PC-3 (cell line): ENCODE data around the gene SOAT1. TPM values are rescaled to one million over a fixed set of nuclear protein-coding genes. Genes with fewer than 3 reads are reported as not detected.

Experiments used
- ATAC-seq: fragments of 200-7000 bp; cut with Tn5 transposase; 2 replicates; pipeline ENCODE4 v1.9.1; 2020; ENCODE audit warnings: mild to moderate bottlenecking, moderate library complexity
- BruUV-seq: library from RNA; stranded (reverse); fragments of 400-500 nt; replicated peaks from 2 replicates; lab custom pipeline; 2021; lab: Mats Ljungman, UMichigan
- CTCF ChIA-PET: fragments of 300-600 bp; sonication (Branson Sonifier 250); formaldehyde crosslinking; loops from one replicate; lab custom pipeline; 2022; ENCODE audit warnings: antibody characterized with exemption; lab: Charles Lee
- POLR2A ChIA-PET: fragments of 300-600 bp; sonication (Branson Sonifier 250); formaldehyde crosslinking; loops from one replicate; lab custom pipeline; 2022; ENCODE audit warnings: antibody characterized with exemption; ENCODE audit not compliant: unreplicated experiment; lab: Charles Lee
- DNase-seq: peaks from one replicate; pipeline ENCODE4 v3.0.0-alpha.2; 2015
- H2AFZ ChIP-seq: fragments of 300-600 bp; sonication (generic); 2 replicates; pipeline ENCODE4 v1.6.0; 2016; ENCODE audit warnings: antibody characterized with exemption, low read length
- H3F3A ChIP-seq: fragments of 300-600 bp; sonication (generic); one replicate; pipeline ENCODE4 v1.6.0; 2017; ENCODE audit warnings: antibody characterized with exemption, low read length, control low read depth, mild to moderate bottlenecking; ENCODE audit not compliant: unreplicated experiment
- H3K27ac ChIP-seq: fragments of 300-600 bp; sonication (generic); 2 replicates; pipeline ENCODE4 v1.5.1; 2016; ENCODE audit warnings: mild to moderate bottlenecking, low read length
- H3K27me3 ChIP-seq: fragments of 300-600 bp; sonication (generic); 2 replicates; pipeline ENCODE4 v1.6.1; 2016; ENCODE audit warnings: low read length, mixed read lengths
- H3K36me3 ChIP-seq: fragments of 300-600 bp; sonication (generic); 2 replicates; pipeline ENCODE4 v1.6.1; 2016; ENCODE audit warnings: low read depth, mixed run types, low read length, mixed read lengths
- H3K4me1 ChIP-seq: fragments of 300-600 bp; sonication (generic); 2 replicates; pipeline ENCODE4 v1.5.1; 2016; ENCODE audit warnings: low read length; ENCODE audit not compliant: insufficient read depth
- H3K4me2 ChIP-seq: fragments of 300-600 bp; sonication (generic); 2 replicates; pipeline ENCODE4 v1.6.0; 2016; ENCODE audit warnings: low read length
- H3K4me3 ChIP-seq: fragments of 300-600 bp; sonication (generic); 2 replicates; pipeline ENCODE4 v1.5.1; 2016; ENCODE audit warnings: mild to moderate bottlenecking, low read length, mixed read lengths
- H3K79me2 ChIP-seq: fragments of 300-600 bp; sonication (generic); 2 replicates; pipeline ENCODE4 v1.6.1; 2017; ENCODE audit warnings: low read length, mixed read lengths
- H3K9ac ChIP-seq: fragments of 300-600 bp; sonication (generic); 2 replicates; pipeline ENCODE4 v1.6.0; 2016; ENCODE audit warnings: mild to moderate bottlenecking, low read length
- H3K9me2 ChIP-seq: fragments of 300-600 bp; sonication (generic); replicated peaks from 2 replicates; pipeline ENCODE4 v1.6.1; 2016; ENCODE audit warnings: mixed run types, low read length, mixed read lengths
- H3K9me3 ChIP-seq: fragments of 300-600 bp; sonication (generic); 2 replicates; pipeline ENCODE4 v1.6.1; 2016; ENCODE audit warnings: low read length, mixed read lengths
- H4K20me1 ChIP-seq: fragments of 300-600 bp; sonication (generic); 2 replicates; pipeline ENCODE4 v1.6.1; 2016; ENCODE audit warnings: low read length, mixed read lengths
- CTCF ChIP-seq: fragments of 300-600 bp; sonication (generic); conservative IDR thresholded peaks from 2 replicates; pipeline ENCODE4 v1.5.1; 2017; ENCODE audit warnings: antibody characterized with exemption, low read depth, mild to moderate bottlenecking, low read length
- EZH2 ChIP-seq: fragments of 300-600 bp; sonication (generic); IDR thresholded peaks from one replicate; pipeline ENCODE4 v1.6.1; 2017; ENCODE audit warnings: antibody characterized with exemption, mild to moderate bottlenecking, low read length; ENCODE audit not compliant: unreplicated experiment
- EZH2phosphoT487 ChIP-seq: fragments of 300-600 bp; sonication (generic); IDR thresholded peaks from 2 replicates; pipeline ENCODE4 v1.6.1; 2018; ENCODE audit warnings: mild to moderate bottlenecking, antibody characterized with exemption, low read length, borderline replicate concordance
- intact Hi-C: fragments of 100-400 bp; cut with micrococcal nuclease; formaldehyde crosslinking; loops from 2 replicates; pipeline ENCODE4 v1.9.0; 2023
- total RNA-seq: library from RNA; depleted of rRNA; stranded (reverse); fragments of >200 nt; gene quantifications from 2 replicates; pipeline ENCODE4 v1.2.3, GENCODE V29; 2014

Gene SOAT1
- total RNA-seq, 1 experiment from 2014 or later = 10.5 TPM

GRCh38 chr1:179303200-179303785 is 9.7 kb downstream of the SOAT1 start:
- Histone ChIP-seq H2AFZ (no peak overlapping the region), H3K27me3 (no peaks in the 10 kb centered on the region), H3K27ac (no peak overlapping the region), H3K9ac (no peak overlapping the region), H3K4me2 (no peak overlapping the region), H3K79me2 (peaks cover 28% of the 10 kb centered on the region), H3K4me3 (no peak overlapping the region), H3K9me2 (no peaks in the 10 kb centered on the region), H3K9me3 (no peaks in the 10 kb centered on the region), H3K4me1 (peaks cover 8% of the 10 kb centered on the region), H3F3A (no peaks in the 10 kb centered on the region), H3K36me3 (peaks cover 5% of the 10 kb centered on the region; the same call in 1 of the 2 replicates), H4K20me1 (no peaks in the 10 kb centered on the region)
- ChIA-PET POLR2A (no interaction called here), CTCF (no interaction called here)
- no peak for TF ChIP-seq EZH2phosphoT487
- TF ChIP-seq EZH2 = no peak
- no peak for TF ChIP-seq CTCF
- intact Hi-C loops = no loop called here
- ATAC-seq (no peak), DNase-seq (no peak)
- no TSS peak for BruUV-seq

- H3K9me2 ChIP-seq = no peaks in the 10 kb centered on the region
- peaks cover 4% of the 10 kb centered on the region for H3F3A ChIP-seq
- H3K27me3 ChIP-seq = no peaks in the 10 kb centered on the region
- DNase-seq = peak; percentile 13
- BruUV-seq = no TSS peak
- H3K9me3 ChIP-seq = no peaks in the 10 kb centered on the region
- ATAC-seq = peak; percentile 29; the same call in 1 of the 2 replicates
- no peaks in the 10 kb centered on the region for H4K20me1 ChIP-seq
- intact Hi-C loops = no loop called here
- ChIA-PET POLR2A (interaction anchor here (0.5 kb wide), 1 partner anchor 123 kb away, joined by 7 read pairs; no protein-coding TSS in a partner anchor), CTCF (no interaction called here)
- no peak overlapping the region for H2AFZ ChIP-seq
- H3K4me1 ChIP-seq = peaks cover 13% of the 10 kb centered on the region
- H3K79me2 ChIP-seq = peaks cover 12% of the 10 kb centered on the region; the same call in 1 of the 2 replicates
- no peak for TF ChIP-seq EZH2phosphoT487
- TF ChIP-seq CTCF = no peak
- no peak for TF ChIP-seq EZH2
- no peak overlapping the region for H3K4me3 ChIP-seq
- no peak overlapping the region for H3K9ac ChIP-seq
- no peak overlapping the region for H3K4me2 ChIP-seq
- peaks cover 5% of the 10 kb centered on the region; the same call in 1 of the 2 replicates for H3K36me3 ChIP-seq
- no peak overlapping the region for H3K27ac ChIP-seq
Measured at GRCh38 chr1:179305450-179305849, 11.9 kb downstream of the SOAT1 start.

DNA sequence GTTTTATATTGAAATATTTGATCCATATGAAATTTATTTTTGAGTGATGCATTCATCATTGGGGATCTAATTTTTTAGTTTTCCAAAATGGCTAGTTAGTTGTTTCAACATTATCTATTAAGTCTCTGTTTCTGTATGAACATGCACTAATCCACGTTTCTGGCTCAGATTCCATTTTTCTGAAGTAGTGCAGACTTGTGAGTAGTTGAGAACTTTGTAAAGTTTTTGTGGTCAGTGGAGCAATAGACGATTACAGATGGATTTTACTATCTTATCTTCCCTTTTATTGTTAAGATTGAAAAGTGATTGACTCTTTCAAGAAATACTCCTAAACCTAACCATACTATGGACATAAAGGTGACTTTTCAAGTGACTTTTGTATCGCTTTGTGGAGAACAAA is 16.7 kb downstream of the SOAT1 start:
- Histone ChIP-seq H3F3A (peaks cover 4% of the 10 kb centered on the region), H3K27me3 (no peaks in the 10 kb centered on the region), H3K36me3 (no peaks in the 10 kb centered on the region; the same call in 1 of the 2 replicates), H3K4me1 (peaks cover 16% of the 10 kb centered on the region), H3K79me2 (peaks cover 18% of the 10 kb centered on the region; the same call in 1 of the 2 replicates), H4K20me1 (no peaks in the 10 kb centered on the region), H3K4me2 (peak overlapping the region; percentile 22), H2AFZ (no peak overlapping the region), H3K9ac (no peak overlapping the region), H3K4me3 (no peak overlapping the region; the same call in 1 of the 2 replicates), H3K27ac (peak overlapping the region; percentile 60), H3K9me3 (no peaks in the 10 kb centered on the region), H3K9me2 (no peaks in the 10 kb centered on the region)
- POLR2A ChIA-PET = interaction anchor here (0.7 kb wide), 2 partner anchors 19 to 403 kb away, joined by 4 to 6 read pairs; no protein-coding TSS in a partner anchor
- intact Hi-C loops = no loop called here
- TF ChIP-seq CTCF (no peak), EZH2phosphoT487 (no peak), EZH2 (no peak)
- CTCF ChIA-PET = no interaction called here
- BruUV-seq = no TSS peak
- ATAC-seq (peak; percentile 42), DNase-seq (peak; percentile 20)
